ENCODE results near the gene GALNT17.

DNA sequence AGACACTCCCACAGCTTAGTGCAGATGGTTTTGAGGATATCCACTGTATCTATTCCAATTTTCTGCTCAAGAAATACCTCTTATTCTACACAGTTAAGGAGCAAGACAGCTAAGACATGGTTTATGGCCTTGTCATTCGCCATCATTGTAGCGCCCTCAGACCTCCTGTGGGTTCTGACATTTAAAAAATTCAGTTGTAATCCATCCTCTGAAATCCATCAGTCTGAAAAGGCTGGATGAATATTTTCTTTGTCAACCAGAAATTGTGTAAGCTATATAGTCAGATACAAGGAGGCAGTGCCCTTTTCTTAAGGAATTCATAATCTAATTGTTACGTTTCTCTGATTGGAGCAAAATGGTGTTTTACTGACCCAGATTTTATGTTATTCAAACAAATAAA is 353.6 kb downstream of the GALNT17 start:
- TF ChIP-seq SUZ12 (IDR thresholded peaks at IDR 0.05; ENCODE audit: extremely low read depth, insufficient read depth, insufficient read length) (no peak), ZNF274 (IDR thresholded peaks at IDR 0.05; ENCODE audit: low read depth, low read length) (no peak)
